Measurements from ENCODE around the gene TVP23C.
"Not testable (repeated sequence)": the region's sequence is repeated elsewhere in the genome, so short reads cannot be mapped to it uniquely, and the experiment has no call there.

Gene TVP23C

DNA sequence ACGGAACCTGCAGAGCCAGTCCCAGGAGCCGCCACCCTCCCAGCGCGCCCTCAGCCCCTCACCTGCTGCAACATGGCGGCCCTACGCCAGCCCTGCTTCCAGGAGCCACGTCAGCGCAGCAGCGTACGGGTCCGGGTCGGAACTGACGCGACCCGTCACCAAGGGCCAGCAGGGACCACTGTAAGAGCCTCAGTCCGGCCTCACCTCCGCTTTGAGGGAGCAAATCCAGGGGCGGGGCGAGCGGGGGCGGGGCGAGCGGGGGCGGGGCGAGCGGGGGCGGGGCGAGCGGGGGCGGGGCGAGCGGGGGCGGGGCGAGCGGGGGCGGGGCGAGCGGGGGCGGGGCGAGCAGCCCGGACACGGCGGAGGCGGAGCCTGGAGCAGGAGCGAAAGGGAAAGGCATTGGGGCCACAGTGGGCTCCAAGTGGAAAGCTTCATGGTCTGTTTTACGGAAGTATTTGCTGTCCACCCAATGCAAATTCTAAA, at the start of gene TVP23C:
TVP23C (minus strand) TSS at position 109 of the 483 bp plus-strand sequence; CDS start at position 74, 35 bp downstream.
- peak; percentile 37 to 48 for DNase-seq (ENCODE audit: low read depth in 1 of 2, low spot score in 1 of 2)

DNA sequence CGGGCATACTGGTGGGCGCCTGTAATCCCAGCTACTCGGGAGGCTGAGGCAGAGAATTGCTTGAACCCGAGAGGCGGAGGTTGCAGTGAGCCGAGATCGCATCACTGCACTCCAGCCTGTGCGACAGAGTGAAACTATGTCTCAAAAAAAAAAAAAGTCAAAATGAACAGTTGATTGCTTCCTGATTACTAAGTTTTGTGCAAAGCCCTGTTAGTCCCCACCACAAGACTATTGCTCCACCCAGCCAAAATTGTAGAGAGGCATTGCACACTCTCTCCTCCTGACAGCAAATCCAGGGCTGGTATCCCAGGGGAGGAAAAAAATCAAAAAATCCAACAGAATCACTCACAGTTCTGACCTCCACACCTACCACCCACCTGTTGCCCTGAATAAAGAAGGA, 29.7 kb upstream of the TVP23C start:
- not testable (repeated sequence) for DNase-seq (ENCODE audit: low read depth in 1 of 2, low spot score in 1 of 2)

DNA sequence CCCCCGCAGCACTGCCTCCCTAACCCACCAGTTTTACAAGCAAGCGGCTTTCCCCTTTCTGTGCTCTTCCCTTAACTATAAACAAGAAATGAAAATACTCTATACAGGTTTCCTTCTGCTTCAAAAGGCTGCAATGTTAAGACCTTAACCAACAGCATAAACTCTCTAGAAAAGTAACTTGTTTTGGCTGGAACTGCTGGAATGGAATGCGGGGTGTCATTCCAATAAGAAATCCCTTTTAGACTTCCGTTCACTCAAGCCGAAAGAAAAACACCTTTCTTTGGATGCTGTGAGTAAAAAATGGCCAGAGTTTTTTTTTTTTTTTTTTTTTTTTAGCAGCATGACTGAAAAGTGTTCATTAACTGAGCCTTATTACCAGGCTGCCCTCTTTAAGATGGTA, 28.7 kb upstream of the TVP23C start:
- not testable (repeated sequence) for DNase-seq (ENCODE audit: low read depth in 1 of 2, low spot score in 1 of 2)

DNA sequence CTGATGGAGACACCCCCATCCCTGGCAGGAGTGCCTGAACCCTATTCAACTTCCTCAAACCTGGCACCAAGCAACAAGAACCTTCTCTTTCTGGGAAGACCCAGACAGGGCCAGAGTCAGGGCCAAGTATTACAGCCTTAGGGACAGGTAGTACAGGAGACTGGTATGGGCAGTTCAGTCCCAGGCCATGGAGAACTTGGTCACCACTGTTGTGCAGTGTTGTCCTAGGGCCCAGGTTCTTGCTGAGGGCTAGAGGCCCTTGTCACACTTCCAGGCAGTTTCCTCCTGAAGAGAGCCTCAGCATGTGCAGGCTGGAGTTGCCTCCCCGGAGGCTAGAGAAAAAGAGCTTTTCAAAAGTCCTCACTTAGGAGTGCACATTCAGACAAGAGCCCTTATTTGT, 27.6 kb upstream of the TVP23C start:
- not testable (repeated sequence) for DNase-seq (ENCODE audit: low read depth in 1 of 2, low spot score in 1 of 2)

DNA sequence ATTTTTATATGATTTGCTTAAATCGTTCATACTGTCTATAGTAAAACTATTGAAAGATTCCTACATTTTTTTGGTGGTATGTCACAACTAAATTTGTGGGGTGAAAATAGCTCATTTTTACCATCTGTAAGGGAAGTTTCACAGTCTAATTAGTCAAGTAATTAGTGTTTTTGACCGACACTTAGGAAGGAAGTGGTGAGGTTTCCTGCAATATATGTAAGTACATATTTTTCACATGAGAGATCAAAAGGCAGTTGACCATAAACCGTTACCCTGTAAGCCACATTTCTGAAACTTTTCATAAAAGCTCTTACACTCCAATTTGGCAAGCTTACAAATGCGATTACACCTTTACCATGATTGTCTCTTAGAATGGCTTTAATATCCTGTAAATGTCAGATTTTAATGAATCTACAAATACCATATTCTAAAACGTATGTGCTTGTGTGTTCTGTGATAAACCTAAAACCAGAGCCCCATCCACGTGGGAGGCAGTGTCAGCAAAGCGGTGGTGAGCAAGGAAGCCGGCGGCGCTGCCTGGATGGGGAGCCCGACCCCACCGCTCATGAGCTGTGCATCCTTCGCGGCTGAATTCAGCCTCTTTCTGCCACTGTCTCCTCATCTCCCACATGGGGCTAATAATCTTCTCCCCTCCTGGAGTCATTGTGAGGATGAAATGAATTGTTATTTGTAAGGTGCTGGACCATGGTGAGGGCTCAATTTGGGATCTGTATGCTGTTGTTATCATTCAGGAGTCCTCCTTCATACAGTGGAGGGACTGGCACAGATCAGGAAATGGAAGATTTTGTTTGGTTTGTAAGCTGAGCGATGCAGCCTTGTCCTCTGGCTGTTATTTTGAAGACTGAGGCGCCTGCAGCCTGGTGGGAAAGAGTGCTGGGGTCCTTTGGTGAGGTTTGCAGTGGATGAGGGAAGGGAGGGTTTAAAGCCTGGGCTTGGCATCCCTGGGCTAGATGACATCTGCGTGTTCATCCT, 26.6 kb upstream of the TVP23C start:
- not testable (repeated sequence) for DNase-seq (ENCODE audit: low read depth in 1 of 2, low spot score in 1 of 2)

DNA sequence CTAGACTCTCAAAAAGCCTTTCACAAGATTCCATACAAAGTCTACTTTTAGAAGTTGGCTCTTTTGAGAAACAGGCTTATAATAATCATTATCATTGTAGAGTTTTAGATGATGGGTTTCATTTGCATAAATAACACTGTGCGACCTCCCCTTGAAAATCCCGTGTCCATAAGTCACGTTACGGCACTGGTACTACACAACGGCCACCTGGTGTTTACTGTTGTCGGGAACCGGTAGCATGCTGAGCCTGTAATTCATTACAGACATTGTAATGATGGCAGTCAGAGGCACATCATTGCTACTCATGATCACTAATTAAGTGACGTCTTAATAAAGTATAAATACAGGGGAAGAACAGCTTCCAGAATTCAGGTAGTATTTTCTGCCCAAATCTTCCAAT, 24.7 kb upstream of the TVP23C start:
- not testable (repeated sequence) for DNase-seq (ENCODE audit: low read depth in 1 of 2, low spot score in 1 of 2)

DNA sequence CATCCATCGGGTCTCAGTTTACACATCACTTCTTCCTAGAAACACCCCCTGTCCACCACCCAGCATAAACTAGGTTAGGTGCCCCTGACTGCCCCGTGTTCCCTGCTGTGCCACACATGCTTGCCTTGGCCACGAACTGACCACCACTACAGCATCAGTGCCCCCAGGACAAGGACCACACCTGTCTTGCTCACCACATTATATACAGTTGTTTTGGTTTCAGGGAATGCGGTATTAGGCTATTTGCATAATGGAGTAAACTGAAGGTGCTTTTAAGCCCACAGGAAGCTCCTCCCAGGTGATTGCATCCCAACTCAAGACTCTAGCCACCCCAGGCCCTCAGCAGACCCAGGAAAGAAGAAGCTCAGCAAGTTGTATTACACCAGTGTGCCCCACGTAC, 20.0 kb upstream of the TVP23C start:
- DNase-seq (ENCODE audit: low read depth in 1 of 2, low spot score in 1 of 2), result not testable (repeated sequence)

DNA sequence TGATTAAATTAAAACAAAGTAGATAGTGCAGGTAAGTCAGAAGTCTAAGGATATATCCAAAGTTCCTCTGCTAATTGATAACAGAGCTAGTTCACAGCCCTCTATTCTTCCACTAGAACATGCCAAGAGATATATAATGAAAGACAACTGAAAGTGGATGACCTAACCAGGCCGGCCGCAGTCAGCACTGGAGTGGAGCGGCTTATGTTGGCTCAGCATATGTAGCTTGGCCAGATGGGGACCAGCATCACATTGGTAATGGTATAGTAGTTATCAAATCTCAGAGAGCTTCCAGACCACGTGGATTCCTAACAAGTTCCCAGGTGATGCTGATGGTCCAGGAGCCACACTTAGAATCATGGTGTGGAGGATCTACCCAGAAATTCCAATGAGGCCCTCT, 18.2 kb upstream of the TVP23C start:
- not testable (repeated sequence) for DNase-seq (ENCODE audit: low read depth in 1 of 2, low spot score in 1 of 2)

DNA sequence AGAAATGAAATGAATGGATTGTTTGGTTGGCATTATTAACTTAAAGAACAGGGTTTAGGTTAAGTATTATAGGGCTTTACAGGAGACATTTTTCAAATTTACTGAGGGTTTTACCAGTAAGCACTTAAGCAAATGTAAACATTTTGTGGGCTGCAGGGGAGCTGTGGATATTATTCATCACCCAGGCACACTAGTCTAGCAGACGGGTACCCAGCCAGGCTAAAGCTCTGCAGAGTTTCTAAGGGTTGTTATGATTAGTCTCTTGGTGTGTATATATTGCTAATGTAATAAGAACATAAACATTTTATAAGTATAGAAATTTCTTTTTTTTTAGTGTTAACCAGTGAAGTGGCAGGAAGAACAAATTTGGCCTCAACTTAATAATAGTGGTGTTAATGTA, 13.6 kb upstream of the TVP23C start:
- not testable (repeated sequence) for DNase-seq (ENCODE audit: low read depth in 1 of 2, low spot score in 1 of 2)

DNA sequence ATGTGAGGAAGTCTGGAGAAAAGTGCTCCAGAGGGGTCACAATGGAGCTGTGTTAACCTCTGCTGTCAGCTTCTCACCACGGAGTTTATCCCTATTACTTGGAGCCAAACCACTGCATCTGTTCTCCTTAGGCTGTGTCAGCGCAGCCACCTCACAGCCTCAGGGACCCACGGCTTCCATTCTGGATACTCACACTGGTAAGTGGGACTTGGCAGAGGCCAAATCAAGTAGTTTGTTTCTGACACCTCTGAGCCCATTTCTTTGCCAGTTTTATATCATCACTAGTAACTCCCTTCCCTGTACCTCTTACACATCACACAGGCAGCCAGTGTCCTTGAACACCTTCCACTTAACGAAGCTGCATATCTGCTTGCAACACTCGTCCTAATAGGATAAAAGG, 11.4 kb upstream of the TVP23C start:
- DNase-seq (ENCODE audit: low read depth in 1 of 2, low spot score in 1 of 2), result not testable (repeated sequence)

DNA sequence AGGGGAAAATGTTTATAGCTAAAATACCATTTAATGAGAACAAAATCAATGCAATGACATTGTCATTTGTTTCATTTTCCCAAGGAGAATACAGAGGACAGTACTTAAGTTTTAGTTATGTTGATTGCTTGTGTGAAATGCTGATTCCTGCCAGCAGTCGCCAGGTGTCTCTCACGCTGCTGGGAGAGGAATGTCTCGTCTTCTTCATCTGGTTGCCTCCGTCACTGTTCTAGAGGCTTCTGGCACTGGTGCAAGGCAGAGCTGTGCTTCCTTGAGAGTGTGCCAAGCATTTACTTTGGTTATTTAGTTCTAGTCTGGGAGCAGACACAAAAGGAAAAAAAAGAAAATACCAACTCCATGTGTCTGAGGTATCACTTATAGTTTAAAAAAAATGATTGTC, 10.6 kb upstream of the TVP23C start:
- not testable (repeated sequence) for DNase-seq (ENCODE audit: low read depth in 1 of 2, low spot score in 1 of 2)

DNA sequence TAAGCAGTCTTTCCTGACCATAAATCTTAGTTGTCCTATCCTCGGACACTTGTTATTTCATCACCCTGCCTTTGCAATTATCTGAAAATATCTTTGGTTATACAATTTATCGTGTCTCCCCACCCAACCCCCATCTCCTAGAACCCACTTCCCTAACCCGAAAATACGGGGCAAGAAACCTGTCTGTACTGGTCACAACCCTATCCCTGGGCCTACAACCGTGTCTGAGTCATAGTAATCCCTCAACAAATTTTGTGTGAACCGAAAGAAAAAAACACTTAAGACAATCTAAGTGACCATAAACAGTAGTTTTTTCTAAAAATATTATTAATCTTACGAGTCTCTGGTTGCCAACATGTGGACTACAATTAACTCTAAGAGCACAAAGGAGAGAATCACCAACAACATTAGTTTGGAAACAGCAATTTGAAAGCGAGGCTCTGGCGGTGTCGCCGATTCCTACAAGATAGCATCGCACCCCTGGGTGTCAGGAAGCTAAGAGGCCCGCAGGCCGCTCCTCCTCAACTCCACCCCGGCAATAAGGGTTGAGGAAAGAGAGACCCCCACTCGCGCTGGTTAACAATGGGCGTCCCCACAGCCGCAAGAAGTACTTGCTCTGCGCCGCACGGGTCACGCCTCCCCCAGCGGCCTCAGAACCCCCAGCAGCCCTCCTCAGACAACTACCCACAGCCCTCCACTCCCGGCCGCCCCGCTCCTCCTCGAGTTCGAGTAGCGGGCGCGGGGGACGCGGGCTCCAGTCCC, 489 bp downstream of the TVP23C start:
- peak in 1 of 2 donors; percentile 6 for DNase-seq (ENCODE audit: low read depth in 1 of 2, low spot score in 1 of 2)

DNA sequence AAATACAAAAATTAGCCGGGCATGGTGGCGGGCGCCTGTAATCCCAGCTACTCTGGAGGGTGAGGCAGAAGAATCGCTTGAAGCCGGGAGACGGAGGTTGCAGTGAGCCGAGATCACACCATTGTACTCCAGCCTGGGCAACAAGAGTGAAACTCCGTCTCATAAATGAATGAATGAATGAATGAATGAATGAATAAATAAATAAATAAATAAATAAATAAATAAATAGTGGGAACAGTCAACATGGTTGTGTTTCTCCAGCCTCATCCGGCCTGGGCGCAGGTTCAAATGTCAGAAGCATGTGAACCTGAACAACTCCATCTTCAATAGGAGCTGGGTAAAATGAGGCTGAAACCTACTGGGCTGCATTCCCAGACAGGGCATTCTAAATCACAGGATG, 1.8 kb downstream of the TVP23C start:
- DNase-seq (ENCODE audit: low read depth in 1 of 2, low spot score in 1 of 2), result not testable (repeated sequence)

DNA sequence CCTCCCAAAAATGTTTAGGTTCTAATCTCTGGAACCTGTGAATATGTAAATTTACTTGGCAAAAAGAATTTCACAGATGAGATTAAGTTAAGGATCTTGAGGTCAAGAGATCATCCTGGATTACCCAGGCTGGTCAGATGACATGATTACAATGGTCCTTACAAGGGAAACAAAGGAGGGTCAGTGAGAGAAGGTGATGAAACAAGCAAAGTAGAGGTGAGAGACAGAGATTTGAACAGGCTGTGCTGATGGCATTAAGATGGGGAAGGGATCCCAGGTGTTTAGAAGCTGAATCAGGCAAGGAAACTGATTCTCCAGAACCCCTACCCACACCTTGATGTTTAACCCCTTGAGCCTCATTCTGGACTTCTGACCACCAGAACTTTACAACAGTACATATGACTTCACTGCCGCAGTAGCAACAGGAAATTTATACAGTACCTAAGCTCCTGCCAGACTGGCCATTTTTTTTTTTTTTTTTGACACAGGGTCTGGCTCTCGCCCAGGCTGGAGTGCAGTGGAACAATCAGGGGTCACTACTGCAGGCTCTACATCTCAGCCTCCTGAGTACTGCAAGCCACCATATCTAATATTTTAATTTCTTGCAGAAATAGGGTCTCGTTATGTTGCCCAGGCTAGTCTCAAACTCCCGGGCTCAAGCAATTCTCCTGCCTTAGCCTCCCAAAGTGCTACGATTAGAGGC, 4.7 kb downstream of the TVP23C start:
- DNase-seq (ENCODE audit: low read depth in 1 of 2, low spot score in 1 of 2), result not testable (repeated sequence)

DNA sequence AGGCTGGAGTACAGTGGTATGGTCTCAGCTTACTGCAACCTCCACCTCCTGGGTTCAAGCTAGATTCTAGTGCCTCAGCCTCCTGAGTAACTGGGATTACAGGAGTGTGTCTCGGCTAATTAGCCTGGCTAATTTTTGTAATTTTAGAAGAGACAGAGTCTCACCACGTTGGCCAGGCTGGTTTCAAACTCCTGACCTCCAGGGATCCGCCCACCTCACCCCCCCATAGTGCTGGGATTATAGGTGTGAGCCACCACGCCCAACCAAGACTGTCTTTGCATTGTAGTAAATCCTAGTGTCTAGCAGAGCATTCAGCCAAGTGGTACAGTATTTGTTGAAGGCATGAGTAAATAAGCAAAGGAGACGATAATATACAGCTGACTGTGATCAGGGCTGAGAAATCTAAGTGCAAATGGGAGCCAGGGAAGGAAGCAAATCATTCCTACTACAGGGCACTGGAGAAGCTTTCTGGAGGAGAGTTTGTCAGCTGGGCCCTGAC, 5.9 kb downstream of the TVP23C start:
- not testable (repeated sequence) for DNase-seq (ENCODE audit: low read depth in 1 of 2, low spot score in 1 of 2)

DNA sequence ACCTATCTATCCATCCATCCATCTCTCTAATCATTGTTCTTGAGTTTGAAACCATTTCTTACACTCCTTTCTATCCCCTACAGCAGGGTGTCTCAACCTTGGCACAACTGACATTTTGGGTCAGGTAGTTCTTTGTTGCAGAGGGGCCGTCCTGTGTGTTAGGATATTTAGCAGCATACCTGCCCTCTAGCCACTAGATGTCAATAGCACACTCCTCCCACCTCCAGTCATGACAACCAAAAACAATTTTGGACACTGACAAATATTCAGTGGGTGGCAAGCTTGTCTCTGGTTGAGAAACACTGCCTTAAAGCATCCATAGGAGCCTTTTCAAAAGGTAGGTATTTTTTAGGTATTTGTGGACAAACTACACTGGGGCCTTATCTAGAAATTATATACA, 10.4 kb downstream of the TVP23C start:
- DNase-seq (ENCODE audit: low read depth in 1 of 2, low spot score in 1 of 2), result not testable (repeated sequence)

DNA sequence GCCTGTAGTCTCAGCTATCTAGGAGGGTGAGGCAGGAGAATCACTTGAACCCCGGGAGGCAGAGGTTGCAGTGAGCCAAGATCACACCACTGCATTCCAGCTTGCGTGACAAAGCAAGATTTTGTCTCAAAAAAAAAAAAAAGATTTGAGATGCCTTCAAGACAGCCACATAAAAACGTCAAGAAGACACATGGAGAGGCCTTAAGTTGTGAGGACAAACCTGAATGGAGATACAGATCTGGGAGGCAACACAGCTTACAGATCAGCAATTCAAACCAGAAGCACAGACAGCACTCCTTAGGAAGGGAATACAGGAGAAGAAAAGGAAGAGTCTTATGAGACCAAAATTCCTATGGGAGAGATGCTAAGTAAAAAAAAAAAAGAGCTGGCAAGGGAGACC, 13.7 kb downstream of the TVP23C start:
- DNase-seq (ENCODE audit: low read depth in 1 of 2, low spot score in 1 of 2), result not testable (repeated sequence)

DNA sequence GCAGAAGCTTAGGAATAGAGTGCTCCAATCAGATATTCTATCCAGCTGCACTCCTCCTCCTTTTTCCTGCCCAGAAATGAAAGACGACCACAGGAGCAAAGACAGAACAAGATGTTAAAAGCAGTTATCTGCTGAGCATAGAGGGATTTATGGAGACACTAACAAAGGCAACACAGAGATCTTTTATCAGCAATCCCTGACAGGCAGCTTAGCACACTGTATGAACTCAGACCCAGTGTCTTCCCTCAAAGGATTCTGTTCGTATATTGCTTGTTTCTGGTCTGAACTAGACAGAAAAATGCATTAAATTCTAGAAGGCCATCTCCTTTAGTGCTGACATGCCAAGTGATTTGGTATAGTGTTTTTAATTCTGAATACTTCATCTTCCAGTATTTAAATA, 16.7 kb downstream of the TVP23C start:
- DNase-seq (ENCODE audit: low read depth in 1 of 2, low spot score in 1 of 2), result not testable (repeated sequence)

DNA sequence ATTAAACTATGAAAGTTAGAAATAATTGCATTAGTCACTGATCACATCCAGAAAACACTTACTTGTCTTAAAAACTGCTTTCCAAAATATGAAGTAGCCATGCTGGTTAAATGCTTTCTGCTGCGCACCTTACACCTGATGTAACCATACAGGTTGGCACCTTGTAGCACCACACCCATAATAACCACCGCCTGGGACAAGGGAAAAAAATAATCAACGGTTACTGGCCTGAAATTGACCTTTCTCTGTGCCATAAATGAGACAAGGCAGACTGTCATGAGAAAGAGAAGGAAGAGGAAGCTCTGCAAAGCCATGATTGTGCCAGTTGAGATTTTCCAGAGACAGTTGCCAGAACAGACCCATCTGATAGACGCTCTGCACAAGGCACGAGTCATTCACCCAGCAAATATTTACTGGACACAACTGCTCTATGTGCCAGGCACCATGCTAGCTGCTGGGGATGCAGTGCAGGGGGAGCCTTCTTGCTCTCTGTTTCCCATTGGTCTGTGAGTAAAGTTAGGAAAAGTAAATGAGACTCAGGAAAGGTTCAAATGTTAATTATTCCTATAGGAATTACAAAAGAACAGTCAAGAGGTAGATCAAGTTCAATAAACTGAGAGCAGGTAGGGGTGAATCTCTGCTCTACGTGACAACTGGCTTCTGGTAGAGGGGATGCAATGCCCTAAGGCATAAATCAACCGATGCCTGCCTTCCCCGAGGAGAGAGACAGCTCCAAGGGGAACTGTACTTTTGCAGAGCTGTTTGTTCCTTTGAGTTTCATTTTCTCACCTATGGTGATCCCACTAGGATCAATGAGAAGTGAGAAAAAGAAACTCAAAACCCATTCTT, 22.7 kb downstream of the TVP23C start:
- DNase-seq (ENCODE audit: low read depth in 1 of 2, low spot score in 1 of 2), result not testable (repeated sequence)

DNA sequence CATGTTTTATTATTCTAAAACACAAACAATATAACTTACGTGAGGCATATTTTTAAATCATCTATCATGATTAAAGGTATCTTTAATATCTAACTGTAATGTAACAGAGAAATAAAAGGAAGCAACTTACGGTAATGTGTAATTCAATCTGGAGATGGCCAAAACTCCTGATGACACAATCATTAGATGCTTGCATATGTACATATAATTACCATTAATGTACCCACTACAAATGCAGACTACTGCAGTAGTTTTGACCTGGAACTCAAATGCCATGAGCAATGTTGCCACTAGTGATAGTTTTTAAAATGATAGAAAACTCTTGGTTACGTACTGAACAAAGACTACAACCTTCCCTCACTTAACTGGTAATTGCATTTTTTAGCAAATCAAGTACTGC, 30.2 kb downstream of the TVP23C start:
- DNase-seq (ENCODE audit: low read depth in 1 of 2, low spot score in 1 of 2), result not testable (repeated sequence)

All from activated CD4-positive, alpha-beta T cell treated with anti-CD3 and anti-CD28 coated beads, Interleukin-2, amount 50 U/mL, for 24 hours (primary cell).